ENCODE results near the gene MAS1. TPM values are rescaled to one million over a fixed set of nuclear protein-coding genes. Genes with fewer than 3 reads are reported as not detected.

MAS1 gene
- total and polyA plus RNA-seq, 10 of the 15 experiments (the other 5 are each of a cell fraction or from before 2014, with no cell fraction given), result under 0.01 to 0.08 TPM; not detected in 8

DNA sequence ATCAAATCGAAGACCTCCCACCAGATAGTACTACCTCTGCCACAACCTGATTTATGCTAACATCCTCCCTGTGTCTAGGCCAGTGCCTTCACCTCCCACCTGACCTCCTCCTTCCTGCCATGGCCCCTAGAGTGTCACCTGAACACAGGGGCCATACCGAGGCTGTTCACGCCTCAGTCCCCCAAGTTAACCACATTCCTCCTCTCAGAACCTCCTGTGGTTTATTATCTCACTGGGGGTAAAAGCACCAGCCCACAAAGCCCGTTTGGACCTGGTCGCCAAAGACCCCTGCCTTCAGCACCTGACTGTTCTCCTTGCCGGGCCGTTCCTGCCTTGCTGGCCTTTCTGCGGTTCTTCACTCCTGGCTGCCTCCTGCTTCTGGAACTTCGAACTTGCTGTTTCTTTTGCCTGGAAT lies 13.7 kb downstream of the MAS1 start (continued):
- TF ChIP-seq SMARCA5 (IDR thresholded peaks at IDR 0.05), result no peak
- TF ChIP-seq NBN (IDR thresholded peaks at IDR 0.05), result peak; percentile 58; the same call in 1 of the 2 replicates
- no peak for TF ChIP-seq SMC3 (IDR thresholded peaks at IDR 0.05; ENCODE audit: borderline replicate concordance, low read length)
- TF ChIP-seq CHD2 (IDR thresholded peaks at IDR 0.05; ENCODE audit: borderline replicate concordance, low read depth, low read length), result 0 out of 2 replicates have a peak, but pooled peaks have one; percentile 16
- peak; percentile 30; the same call in 1 of the 2 replicates for TF ChIP-seq NFIC (IDR thresholded peaks at IDR 0.05; ENCODE audit: low read depth, low read length)
- peak; percentile 66; the same call in 1 of the 2 replicates for TF ChIP-seq MTA2 (IDR thresholded peaks at IDR 0.05; ENCODE audit: low read depth)
- TF ChIP-seq NRF1 (conservative IDR thresholded peaks at IDR 0.05; ENCODE audit: low read depth, low read length), result no peak
- TF ChIP-seq HDGF (IDR thresholded peaks at IDR 0.05), result peak; percentile 61; the same call in 1 of the 2 replicates
- no peak for TF ChIP-seq MTA3 (IDR thresholded peaks at IDR 0.05; ENCODE audit: borderline replicate concordance, low read length)
- peak; percentile 46 for TF ChIP-seq MEF2B (IDR thresholded peaks at IDR 0.05; ENCODE audit: partially characterized antibody, poor library complexity, severe bottlenecking)
- no peak for TF ChIP-seq SUPT20H (IDR thresholded peaks at IDR 0.05; ENCODE audit: borderline replicate concordance, control insufficient read depth, low read depth, low read length)
- TF ChIP-seq YBX1 (IDR thresholded peaks at IDR 0.05), result no peak
- TF ChIP-seq IKZF1 (conservative IDR thresholded peaks at IDR 0.05), result peak; percentile 56
- TF ChIP-seq RUNX3 (IDR thresholded peaks at IDR 0.05; ENCODE audit: low read length), result peak; percentile 91
- TF ChIP-seq RAD51 (IDR thresholded peaks at IDR 0.05), result peak; percentile 77
- no peak for TF ChIP-seq MXI1 (IDR thresholded peaks at IDR 0.05; ENCODE audit: low read depth, low read length)

DNA sequence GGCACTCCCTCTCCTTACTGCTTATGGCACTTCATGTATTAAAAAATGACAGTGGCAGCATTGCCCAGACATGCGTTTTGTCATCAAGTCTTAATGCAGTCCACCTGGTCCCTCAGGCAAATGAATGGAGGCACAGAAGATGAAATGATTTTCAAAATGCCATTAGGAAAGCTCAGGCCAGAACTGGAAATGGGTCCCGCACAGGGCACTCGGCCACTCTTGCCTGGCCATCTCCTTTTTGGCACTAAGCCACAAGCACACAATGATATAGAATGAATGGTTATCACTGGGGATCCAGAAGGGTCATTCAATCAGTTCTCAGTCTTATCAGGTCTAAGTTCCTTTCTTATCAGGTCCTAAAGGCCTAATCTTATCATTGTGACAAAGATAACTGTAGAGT lies 15.6 kb downstream of the MAS1 start:
- no peak for TF ChIP-seq EP300 (IDR thresholded peaks at IDR 0.05; ENCODE audit: borderline replicate concordance in 1 of 2, control insufficient read depth in 1 of 2, low read depth in 2 of 2, low read length in 2 of 2)
- TF ChIP-seq SIX5 (IDR thresholded peaks at IDR 0.05; ENCODE audit: low read depth, low read length, severe bottlenecking), result no peak
- TF ChIP-seq SMARCA5 (IDR thresholded peaks at IDR 0.05), result no peak
- no peak for TF ChIP-seq TBL1XR1 (IDR thresholded peaks at IDR 0.05; ENCODE audit: low read depth, low read length)
- TF ChIP-seq POLR2AphosphoS2 (IDR thresholded peaks at IDR 0.05; ENCODE audit: low read depth, low read length), result no peak
- no peak for TF ChIP-seq SRF (IDR thresholded peaks at IDR 0.05; ENCODE audit: low read depth in 2 of 2, low read length in 2 of 2)
- TF ChIP-seq SP1 (IDR thresholded peaks at IDR 0.05; ENCODE audit: low read depth, low read length), result no peak
- TF ChIP-seq RELA (IDR thresholded peaks at IDR 0.05; ENCODE audit: borderline replicate concordance, partially characterized antibody), result no peak
- TF ChIP-seq RELB (IDR thresholded peaks at IDR 0.05; ENCODE audit: low read depth), result no peak
- FAIRE-seq (no peak), DNase-seq (ENCODE audit: low read depth, low spot score) (no peak), ATAC-seq (no peak)
- Histone ChIP-seq H2AFZ (ENCODE audit: control insufficient read depth, low read depth, low read length) (no peak overlapping the region), H3K79me2 (ENCODE audit: control insufficient read depth, insufficient read depth, low read length) (no peaks in the 10 kb centered on the region), H3K27ac (ENCODE audit: control insufficient read depth, insufficient read depth) (no peak overlapping the region), H3K36me3 (ENCODE audit: control insufficient read depth in 2 of 2, insufficient read depth in 2 of 2, low read length in 1 of 2) (no peaks in the 10 kb centered on the region), H3K4me2 (ENCODE audit: control insufficient read depth, insufficient read depth) (no peak overlapping the region), H3K4me1 (ENCODE audit: control insufficient read depth, insufficient read depth, low read length) (peaks cover 15% of the 10 kb centered on the region), H3K9me3 (replicated peaks; ENCODE audit: control insufficient read depth, insufficient read depth, low read length) (no peaks in the 10 kb centered on the region; the same call in 1 of the 3 replicates), H3K9ac (ENCODE audit: control insufficient read depth, insufficient read depth, low read length) (no peak overlapping the region), H3K4me3 (no peak overlapping the region), H3K27me3 (replicated peaks in 1 of 2; ENCODE audit: control insufficient read depth in 2 of 2, insufficient read depth in 2 of 2, low read length in 1 of 2) (no peaks in the 10 kb centered on the region; a peak in 1 of 4 replicates), H4K20me1 (ENCODE audit: control insufficient read depth, insufficient read depth) (no peaks in the 10 kb centered on the region)
- ChIA-PET CTCF (no interaction called here), RAD21 (ENCODE audit: unreplicated experiment) (interaction anchor here (1.5 kb wide), 1 partner anchor 8 kb away, joined by 7 read pairs; no protein-coding TSS in a partner anchor), SMC1A (ENCODE audit: uncharacterized antibody, unreplicated experiment) (interaction anchor here (0.7 to 1.6 kb wide), 3 partner anchors 23 to 191 kb away, joined by 3 to 11 read pairs (median 4); no protein-coding TSS in a partner anchor), POLR2A (interaction anchor here (1.5 kb wide), 1 partner anchor 24 kb away, joined by 4 read pairs; no protein-coding TSS in a partner anchor)
- no TSS peak for BruUV-seq (replicated peaks)
- intact Hi-C loops (cut with micrococcal nuclease; ENCODE audit: unreplicated experiment), result no loop called here
- WGBS (ENCODE audit: insufficient coverage, insufficient replicate concordance, low lambda C conversion rate, missing lambda C conversion rate), result 89% methylated on average over 3 of the region's 3 CpGs
- in situ Hi-C loops (cut with MboI), result no loop called here

Data from GM12878 (cell line).